CD4-positive, alpha-beta T cell treated with Interferon gamma for 1 hour (primary cell): Measurements from ENCODE around the gene CEACAM21.

Source experiments
- DNase-seq: peaks from one replicate; pipeline ENCODE4 v3.0.0-alpha.2; 2020

The CEACAM21 gene

DNA sequence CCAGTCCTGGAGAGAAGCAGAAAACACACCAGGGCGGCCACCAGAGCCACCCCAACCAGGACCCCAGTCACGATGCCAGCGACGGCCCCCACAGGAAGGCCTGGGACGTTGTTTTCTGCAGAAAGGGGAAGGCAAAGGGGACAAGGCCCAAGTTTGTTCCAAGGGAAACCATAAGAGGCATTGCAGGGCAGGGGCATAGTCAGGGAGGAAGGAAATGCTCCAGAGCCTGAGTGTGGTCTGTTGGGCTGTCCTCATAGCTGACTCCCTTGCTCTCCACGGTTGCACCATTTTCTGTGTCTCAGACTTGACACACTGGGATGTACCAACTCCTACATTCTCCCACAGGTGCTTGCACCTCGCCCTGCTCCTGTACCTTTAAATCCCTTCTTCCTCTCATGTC is 45.7 kb downstream of the CEACAM21 start:
- DNase-seq = no peak

DNA sequence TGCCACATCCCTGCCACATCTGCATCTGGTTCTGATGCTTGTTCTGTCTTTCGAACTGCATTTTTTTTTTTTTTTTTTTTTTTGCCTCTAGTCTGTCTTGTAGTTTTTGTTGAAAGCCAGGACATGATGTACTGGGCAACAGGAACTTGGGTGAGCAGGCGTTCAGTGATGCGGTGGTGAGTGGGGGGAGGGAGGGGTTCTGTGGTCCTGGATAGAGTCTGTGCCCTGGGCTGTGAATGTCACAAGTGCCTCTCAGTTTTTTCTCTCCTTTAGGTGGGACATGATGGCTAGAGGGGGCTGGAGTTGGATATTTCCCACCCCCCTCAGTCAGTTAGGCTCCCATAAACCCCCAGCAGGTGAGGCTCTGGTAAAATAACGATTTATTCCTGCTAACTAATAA is 47.4 kb downstream of the CEACAM21 start:
- no peak for DNase-seq

DNA sequence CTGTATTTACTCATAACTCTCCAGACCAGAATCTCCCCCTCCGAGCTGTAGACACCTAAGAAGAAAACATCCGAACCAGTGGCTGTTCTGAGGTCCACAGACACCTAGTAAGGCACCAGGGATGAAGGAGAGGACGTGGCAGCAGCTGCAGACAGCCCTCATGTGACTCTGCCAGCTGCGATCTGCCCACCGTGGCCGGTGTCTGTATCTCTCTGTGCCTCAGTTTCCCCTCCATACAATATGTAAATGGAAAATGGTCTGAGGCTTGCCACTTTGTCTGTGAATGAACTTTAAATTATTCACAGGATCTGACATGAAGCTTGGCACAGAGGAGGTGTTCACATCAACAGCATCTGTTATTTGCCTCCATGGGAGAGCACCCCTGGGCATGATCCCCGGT is 48.5 kb downstream of the CEACAM21 start:
- no peak for DNase-seq

DNA sequence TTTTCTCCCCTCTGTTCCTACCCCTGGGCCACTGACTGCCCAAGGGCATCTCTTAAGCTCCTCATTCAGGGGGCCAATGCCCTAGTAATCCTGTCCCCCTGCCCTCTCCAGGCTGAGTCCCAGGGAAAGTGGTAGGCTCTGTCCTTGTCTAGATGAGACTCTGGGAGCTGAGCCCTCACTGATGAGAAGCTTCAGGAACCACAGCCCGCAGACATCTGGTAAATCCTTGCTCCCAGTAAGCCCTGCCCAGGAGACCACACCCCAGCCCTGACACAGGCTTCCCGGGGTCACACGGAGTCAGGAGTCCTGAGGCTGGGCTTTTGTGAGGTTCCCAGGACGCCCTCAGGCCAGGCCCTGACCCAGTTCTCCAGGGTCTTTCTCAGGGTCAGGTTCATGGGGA is 49.0 kb downstream of the CEACAM21 start:
- DNase-seq = no peak

DNA sequence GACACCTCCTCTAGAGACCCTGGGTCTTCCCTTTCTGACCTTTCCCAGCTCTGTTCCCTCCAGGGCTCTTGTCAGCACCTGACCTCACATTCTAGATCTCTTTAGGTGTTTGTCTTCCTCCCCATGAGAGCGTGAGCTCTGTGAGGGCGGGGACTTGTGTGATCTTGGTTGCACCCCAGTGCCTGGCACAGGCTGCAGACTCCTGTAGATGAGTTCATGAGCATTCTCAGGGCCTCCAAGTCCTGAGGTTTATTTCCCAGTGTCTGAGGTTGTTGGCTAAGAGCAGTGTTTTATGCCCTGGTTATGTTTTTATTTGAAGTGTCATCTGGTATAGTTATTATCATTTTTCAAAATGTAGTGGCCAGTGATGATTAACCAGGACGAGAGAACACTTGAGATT is 50.3 kb downstream of the CEACAM21 start:
- no peak for DNase-seq

DNA sequence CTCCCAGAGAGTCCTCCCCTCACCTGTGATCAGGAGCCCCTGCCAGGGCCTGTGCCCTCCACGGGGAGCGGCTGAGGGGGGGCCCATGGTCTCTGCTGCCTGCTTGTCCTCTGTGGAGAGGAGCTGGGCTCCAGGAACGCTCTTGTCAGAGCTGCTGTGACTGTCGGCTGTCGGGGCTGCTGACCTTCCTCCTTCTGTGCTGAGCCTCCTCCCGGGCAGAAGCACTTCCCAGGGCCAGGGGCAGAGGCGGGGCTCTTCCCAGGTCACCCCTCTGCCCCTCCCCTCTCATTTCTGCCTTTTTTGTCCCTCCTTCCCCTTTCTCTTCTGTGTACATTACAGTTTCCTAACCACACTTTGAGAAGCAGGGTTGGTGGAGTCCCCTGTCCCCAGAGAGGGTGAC is 50.9 kb downstream of the CEACAM21 start, which contains the start of gene CEACAM4:
Gene CEACAM4, minus strand, starts transcription at position 198 of the 400 bp plus-strand sequence. Its CDS starts 111 bp downstream, at position 87.
- DNase-seq = peak; percentile 54

DNA sequence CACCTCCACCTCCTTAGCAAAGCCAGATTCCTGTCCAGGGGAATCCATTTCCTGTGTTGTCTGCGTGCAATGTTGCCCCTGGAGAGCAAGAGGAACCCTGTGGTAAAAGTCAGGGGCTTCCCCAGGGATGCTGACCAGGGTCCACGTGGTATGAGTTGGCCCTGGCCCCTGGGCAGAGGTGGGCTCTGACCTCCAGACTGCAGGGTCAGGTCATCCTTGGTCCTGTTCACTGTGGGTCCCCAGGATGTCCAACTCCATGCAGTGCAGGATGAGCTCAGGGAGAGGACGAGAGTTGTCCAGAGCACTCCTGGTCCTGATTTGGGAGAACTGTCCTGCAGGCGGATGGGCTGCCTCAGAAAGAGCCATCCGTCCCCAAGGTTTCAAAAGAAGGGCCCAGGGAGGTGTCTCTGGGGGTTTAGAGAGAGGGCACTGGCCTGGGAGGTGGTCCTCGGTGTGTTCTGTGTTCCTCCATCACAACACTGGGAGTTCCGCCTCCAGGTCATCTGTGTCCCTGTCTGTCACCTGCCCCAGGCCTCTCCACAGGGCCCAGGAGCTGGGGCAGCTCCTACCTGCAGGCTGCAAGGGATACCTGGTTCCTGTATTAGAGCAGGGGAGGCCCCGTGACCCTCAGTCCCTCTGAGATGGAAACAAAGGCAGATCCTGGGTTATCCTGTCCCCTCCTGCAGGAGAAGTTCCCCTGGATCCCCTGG is 52.2 kb downstream of the CEACAM21 start:
- DNase-seq = no peak
